ENCODE results near the gene MYO1H. TPM values are rescaled to one million over a fixed set of nuclear protein-coding genes. Genes with fewer than 3 reads are reported as not detected.

The MYO1H gene
- total and polyA plus RNA-seq, 2 of the 8 experiments (the other 6 are each of a cell fraction or from before 2014, with no cell fraction given) = 0.03 TPM; not detected in 1

DNA sequence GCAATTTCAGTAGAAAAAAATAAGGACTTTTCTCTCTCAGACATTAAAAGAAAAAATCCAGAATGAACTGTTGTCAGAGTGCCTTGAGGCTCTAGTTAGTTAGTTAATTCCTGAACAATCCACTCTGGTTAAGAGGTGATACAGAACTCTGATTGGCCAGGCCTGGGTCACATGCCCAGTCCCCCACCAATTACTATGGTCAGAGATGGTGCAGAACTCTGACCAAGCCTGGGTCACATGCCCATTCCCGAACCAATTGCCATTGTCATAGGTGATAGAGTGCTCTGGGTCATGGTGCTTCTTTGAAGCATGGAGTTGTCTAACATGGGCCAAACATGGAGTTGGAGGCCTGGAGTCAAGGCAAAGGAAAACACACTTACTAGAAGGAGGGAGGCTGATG, 11.1 kb upstream of the MYO1H start:
- no peak overlapping the region for H4K5ac ChIP-seq (ENCODE audit: insufficient read length, low read depth, low read length)
- no peak overlapping the region for H3K4ac ChIP-seq (replicated peaks; ENCODE audit: insufficient read length, low read depth, low read length)
- no peak overlapping the region for H4K91ac ChIP-seq (replicated peaks; ENCODE audit: insufficient read length, low read length)
- no peak overlapping the region for H3K14ac ChIP-seq (ENCODE audit: insufficient read length)
- H3K9ac ChIP-seq (replicated peaks in 1 of 4; ENCODE audit: extremely low read depth in 1 of 4, low read depth in 3 of 4, low read length in 3 of 4) = no peak overlapping the region
- H2BK15ac ChIP-seq (ENCODE audit: low read length) = no peak overlapping the region
- H3K9me3 ChIP-seq (ENCODE audit: insufficient read depth in 2 of 2, low read depth in 1 of 2, low read length in 1 of 2) = no peaks in the 10 kb centered on the region
- H3K79me1 ChIP-seq (ENCODE audit: low read depth, low read length) = no peaks in the 10 kb centered on the region
- H3K56ac ChIP-seq (replicated peaks; ENCODE audit: insufficient read length, low read depth, low read length) = no peak overlapping the region
- H2AFZ ChIP-seq (ENCODE audit: low read length) = no peak overlapping the region
- no peaks in the 10 kb centered on the region; a peak in 1 of 7 replicates for H3K27me3 ChIP-seq (replicated peaks in 1 of 4; ENCODE audit: control insufficient read depth in 3 of 4, extremely low read depth in 1 of 4, insufficient read depth in 3 of 4, low read length in 3 of 4)
- H2BK5ac ChIP-seq (ENCODE audit: low read depth, low read length) = no peak overlapping the region
- H2BK12ac ChIP-seq (ENCODE audit: low read depth, low read length) = no peak overlapping the region
- H4K20me1 ChIP-seq (replicated peaks in 1 of 2; ENCODE audit: control insufficient read depth in 1 of 2, insufficient read depth in 2 of 2, low read length in 2 of 2) = no peaks in the 10 kb centered on the region
- H2AK5ac ChIP-seq (ENCODE audit: low read depth, low read length) = no peak overlapping the region
- H2BK120ac ChIP-seq (replicated peaks; ENCODE audit: low read depth, low read length) = no peak overlapping the region
- DNase-seq (ENCODE audit: low read depth in 1 of 2, low spot score in 2 of 2) (no peak), FAIRE-seq (no peak)
- ChIA-PET CTCF (ENCODE audit: partially characterized antibody) (no interaction called here), POLR2A (ENCODE audit: partially characterized antibody) (no interaction called here)
- H3K4me3 ChIP-seq (ENCODE audit: extremely low read depth in 1 of 4, insufficient read depth in 2 of 4, low read depth in 3 of 4, low read length in 4 of 4) = no peak overlapping the region
- no peaks in the 10 kb centered on the region for H3K79me2 ChIP-seq (ENCODE audit: control insufficient read depth in 1 of 2, insufficient read depth in 2 of 2, low read length in 2 of 2)
- no peaks in the 10 kb centered on the region for H3K4me1 ChIP-seq (replicated peaks in 1 of 4; ENCODE audit: control insufficient read depth in 3 of 4, insufficient read depth in 4 of 4, low read length in 3 of 4)
- H3K36me3 ChIP-seq (ENCODE audit: control insufficient read depth in 2 of 4, insufficient read depth in 4 of 4, low read length in 3 of 4) = no peaks in the 10 kb centered on the region
- no peak overlapping the region for H3K18ac ChIP-seq (ENCODE audit: extremely low read depth, low read length)
- H3K23ac ChIP-seq (ENCODE audit: insufficient read length) = no peak overlapping the region
- H3K23me2 ChIP-seq (ENCODE audit: low read depth, low read length) = no peaks in the 10 kb centered on the region
- H2BK20ac ChIP-seq (ENCODE audit: low read length) = no peak overlapping the region
- H3K27ac ChIP-seq (ENCODE audit: low read depth, low read length) = no peak overlapping the region
- H3K4me2 ChIP-seq (ENCODE audit: insufficient read depth in 1 of 2, low read depth in 2 of 2, low read length in 2 of 2) = no peak overlapping the region
- WGBS, 2 experiments (ENCODE audit: extremely low coverage in 1 of 2, insufficient coverage in 1 of 2, insufficient read length in 1 of 2, insufficient replicate concordance in 2 of 2, low coverage in 1 of 2, low lambda C conversion rate in 2 of 2, missing lambda C conversion rate in 1 of 2) = 73% methylated on average over 1 of the region's 1 CpG; no CpG with 5 or more reads in 1 of the 2 experiments
- no peak overlapping the region for H4K8ac ChIP-seq (ENCODE audit: extremely low read depth, insufficient read depth, low read length)
- no peak for TF ChIP-seq CBX5 (IDR thresholded peaks at IDR 0.05; ENCODE audit: low read depth, low read length)
- TF ChIP-seq RFX5 (IDR thresholded peaks at IDR 0.05; ENCODE audit: borderline replicate concordance, low read depth, low read length) = no peak
- no peak for TF ChIP-seq CBX8 (IDR thresholded peaks at IDR 0.05; ENCODE audit: borderline replicate concordance, low read depth, low read length)
- no peak for TF ChIP-seq RBBP5 (IDR thresholded peaks at IDR 0.05; ENCODE audit: borderline replicate concordance, low read depth, low read length)
- TF ChIP-seq SUZ12 (IDR thresholded peaks at IDR 0.05; ENCODE audit: low read length) = no peak
- TF ChIP-seq CHD1 (IDR thresholded peaks at IDR 0.05; ENCODE audit: low read depth, low read length) = no peak
- TF ChIP-seq BCL11A (IDR thresholded peaks at IDR 0.05; ENCODE audit: low read depth in 2 of 2, low read length in 2 of 2) = no peak
- TF ChIP-seq EP300 (IDR thresholded peaks at IDR 0.05; ENCODE audit: borderline replicate concordance in 1 of 2, low read depth in 2 of 2, low read length in 2 of 2) = no peak
- no peak for TF ChIP-seq EZH2 (IDR thresholded peaks at IDR 0.05; ENCODE audit: low read depth, low read length, severe bottlenecking)
- no peak for TF ChIP-seq HDAC6 (IDR thresholded peaks at IDR 0.05; ENCODE audit: low read depth, low read length)
- TF ChIP-seq PHF8 (conservative IDR thresholded peaks at IDR 0.05; ENCODE audit: low read depth, low read length) = no peak
- TF ChIP-seq, protein P1, sequence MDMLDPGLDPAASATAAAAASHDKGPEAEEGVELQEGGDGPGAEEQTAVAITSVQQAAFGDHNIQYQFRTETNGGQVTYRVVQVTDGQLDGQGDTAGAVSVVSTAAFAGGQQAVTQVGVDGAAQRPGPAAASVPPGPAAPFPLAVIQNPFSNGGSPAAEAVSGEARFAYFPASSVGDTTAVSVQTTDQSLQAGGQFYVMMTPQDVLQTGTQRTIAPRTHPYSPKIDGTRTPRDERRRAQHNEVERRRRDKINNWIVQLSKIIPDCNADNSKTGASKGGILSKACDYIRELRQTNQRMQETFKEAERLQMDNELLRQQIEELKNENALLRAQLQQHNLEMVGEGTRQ (IDR thresholded peaks at IDR 0.05; ENCODE audit: low read length) = no peak; the same call in 1 of the 2 replicates
- no peak for TF ChIP-seq MAX (IDR thresholded peaks at IDR 0.05)
